H1 (cell line): ENCODE measurements around the gene LTN1. TPM values are rescaled to one million over a fixed set of nuclear protein-coding genes. Genes with fewer than 3 reads are reported as not detected.

ENCODE experiments used
- CHD1 ChIP-seq: IDR thresholded peaks from 2 replicates; pipeline ENCODE4 v1.6.1; 2012; ENCODE audit warnings: low read depth, low read length, improper control_type of control experiment
- KDM1A ChIP-seq: fragments of 200-600, 300-600 bp; sonication (generic); IDR thresholded peaks from 2 replicates; pipeline ENCODE4 v1.7.1; 2016; ENCODE audit warnings: mild to moderate bottlenecking, low read length, borderline replicate concordance
- KDM5A ChIP-seq: fragments of 200-600 bp; IDR thresholded peaks from 2 replicates; pipeline ENCODE4 v1.7.1; 2012; ENCODE audit warnings: mild to moderate bottlenecking, low read length, inconsistent platforms, mixed read lengths
- POU5F1 ChIP-seq: IDR thresholded peaks from 2 replicates; pipeline ENCODE4 v1.6.1; 2011; ENCODE audit warnings: low read depth, mild to moderate bottlenecking, low read length, moderate library complexity
- RXRA ChIP-seq: IDR thresholded peaks from 2 replicates; pipeline ENCODE4 v1.6.1; 2011; ENCODE audit warnings: low read depth, mild to moderate bottlenecking, low read length, moderate library complexity; ENCODE audit not compliant: insufficient read depth
- SAP30 ChIP-seq: fragments of 300-600 bp; sonication (generic); IDR thresholded peaks from 2 replicates; pipeline ENCODE4 v1.7.1; 2012; ENCODE audit warnings: low read length, moderate library complexity, mild to moderate bottlenecking, inconsistent platforms; ENCODE audit not compliant: insufficient read depth, insufficient replicate concordance
- SIRT6 ChIP-seq: IDR thresholded peaks from one replicate; pipeline ENCODE4 v1.7.1; 2012; ENCODE audit warnings: low read length, inconsistent platforms
- TCF12 ChIP-seq: IDR thresholded peaks from 2 replicates; pipeline ENCODE4 v1.6.1; 2011; ENCODE audit warnings: low read depth, mild to moderate bottlenecking, low read length
- ZNF274 ChIP-seq: IDR thresholded peaks from 2 replicates; pipeline ENCODE4 v1.7.0; 2012; ENCODE audit warnings: low read length, borderline replicate concordance; ENCODE audit errors: extremely low read depth
- polyA plus RNA-seq, 7 experiments: library from polyadenylated mRNA; depleted of rRNA in 3 of 7; stranded (reverse) in 5 of 7; unstranded in 2 of 7; fragments of >200 nt in 5 of 7; fragments of 200-250 nt in 2 of 7; gene quantifications; 1 replicate in 5 of 7; 2 replicates in 1 of 7; 4 replicates in 1 of 7; pipeline versions ENCODE4 v1.2.1 to v1.2.3, GENCODE V29; 2011 to 2013; ENCODE audit warnings: missing spikeins in 2 of 7, mixed read lengths in 2 of 7
- total RNA-seq: library from RNA; stranded (reverse); fragmentation: NEBNext Ultra II Directional; extraction: Animal tissue kit (Norgen Biotek cat#: 25700); gene quantifications from 2 replicates; pipeline ENCODE4 v1.2.1, GENCODE V29; 2021
- TF ChIP-seq, protein P1 (sequence below): fragments of 300-600 bp; sonication (generic); IDR thresholded peaks from 2 replicates; pipeline ENCODE4 v1.7.1; 2012; ENCODE audit warnings: low read length, moderate library complexity, mild to moderate bottlenecking, inconsistent platforms; ENCODE audit not compliant: insufficient replicate concordance

LTN1 gene
- total and polyA plus RNA-seq, 2 of the 8 experiments (the other 6 are each of a cell fraction or from before 2014, with no cell fraction given) = 3.2 to 23.5 TPM

- TF ChIP-seq KDM5A (peak; percentile 66), CHD1 (no peak), SIRT6 (no peak), POU5F1 (no peak), TCF12 (no peak), SAP30 (no peak), RXRA (no peak), ZNF274 (no peak), KDM1A (no peak)
- TF ChIP-seq, protein P1, sequence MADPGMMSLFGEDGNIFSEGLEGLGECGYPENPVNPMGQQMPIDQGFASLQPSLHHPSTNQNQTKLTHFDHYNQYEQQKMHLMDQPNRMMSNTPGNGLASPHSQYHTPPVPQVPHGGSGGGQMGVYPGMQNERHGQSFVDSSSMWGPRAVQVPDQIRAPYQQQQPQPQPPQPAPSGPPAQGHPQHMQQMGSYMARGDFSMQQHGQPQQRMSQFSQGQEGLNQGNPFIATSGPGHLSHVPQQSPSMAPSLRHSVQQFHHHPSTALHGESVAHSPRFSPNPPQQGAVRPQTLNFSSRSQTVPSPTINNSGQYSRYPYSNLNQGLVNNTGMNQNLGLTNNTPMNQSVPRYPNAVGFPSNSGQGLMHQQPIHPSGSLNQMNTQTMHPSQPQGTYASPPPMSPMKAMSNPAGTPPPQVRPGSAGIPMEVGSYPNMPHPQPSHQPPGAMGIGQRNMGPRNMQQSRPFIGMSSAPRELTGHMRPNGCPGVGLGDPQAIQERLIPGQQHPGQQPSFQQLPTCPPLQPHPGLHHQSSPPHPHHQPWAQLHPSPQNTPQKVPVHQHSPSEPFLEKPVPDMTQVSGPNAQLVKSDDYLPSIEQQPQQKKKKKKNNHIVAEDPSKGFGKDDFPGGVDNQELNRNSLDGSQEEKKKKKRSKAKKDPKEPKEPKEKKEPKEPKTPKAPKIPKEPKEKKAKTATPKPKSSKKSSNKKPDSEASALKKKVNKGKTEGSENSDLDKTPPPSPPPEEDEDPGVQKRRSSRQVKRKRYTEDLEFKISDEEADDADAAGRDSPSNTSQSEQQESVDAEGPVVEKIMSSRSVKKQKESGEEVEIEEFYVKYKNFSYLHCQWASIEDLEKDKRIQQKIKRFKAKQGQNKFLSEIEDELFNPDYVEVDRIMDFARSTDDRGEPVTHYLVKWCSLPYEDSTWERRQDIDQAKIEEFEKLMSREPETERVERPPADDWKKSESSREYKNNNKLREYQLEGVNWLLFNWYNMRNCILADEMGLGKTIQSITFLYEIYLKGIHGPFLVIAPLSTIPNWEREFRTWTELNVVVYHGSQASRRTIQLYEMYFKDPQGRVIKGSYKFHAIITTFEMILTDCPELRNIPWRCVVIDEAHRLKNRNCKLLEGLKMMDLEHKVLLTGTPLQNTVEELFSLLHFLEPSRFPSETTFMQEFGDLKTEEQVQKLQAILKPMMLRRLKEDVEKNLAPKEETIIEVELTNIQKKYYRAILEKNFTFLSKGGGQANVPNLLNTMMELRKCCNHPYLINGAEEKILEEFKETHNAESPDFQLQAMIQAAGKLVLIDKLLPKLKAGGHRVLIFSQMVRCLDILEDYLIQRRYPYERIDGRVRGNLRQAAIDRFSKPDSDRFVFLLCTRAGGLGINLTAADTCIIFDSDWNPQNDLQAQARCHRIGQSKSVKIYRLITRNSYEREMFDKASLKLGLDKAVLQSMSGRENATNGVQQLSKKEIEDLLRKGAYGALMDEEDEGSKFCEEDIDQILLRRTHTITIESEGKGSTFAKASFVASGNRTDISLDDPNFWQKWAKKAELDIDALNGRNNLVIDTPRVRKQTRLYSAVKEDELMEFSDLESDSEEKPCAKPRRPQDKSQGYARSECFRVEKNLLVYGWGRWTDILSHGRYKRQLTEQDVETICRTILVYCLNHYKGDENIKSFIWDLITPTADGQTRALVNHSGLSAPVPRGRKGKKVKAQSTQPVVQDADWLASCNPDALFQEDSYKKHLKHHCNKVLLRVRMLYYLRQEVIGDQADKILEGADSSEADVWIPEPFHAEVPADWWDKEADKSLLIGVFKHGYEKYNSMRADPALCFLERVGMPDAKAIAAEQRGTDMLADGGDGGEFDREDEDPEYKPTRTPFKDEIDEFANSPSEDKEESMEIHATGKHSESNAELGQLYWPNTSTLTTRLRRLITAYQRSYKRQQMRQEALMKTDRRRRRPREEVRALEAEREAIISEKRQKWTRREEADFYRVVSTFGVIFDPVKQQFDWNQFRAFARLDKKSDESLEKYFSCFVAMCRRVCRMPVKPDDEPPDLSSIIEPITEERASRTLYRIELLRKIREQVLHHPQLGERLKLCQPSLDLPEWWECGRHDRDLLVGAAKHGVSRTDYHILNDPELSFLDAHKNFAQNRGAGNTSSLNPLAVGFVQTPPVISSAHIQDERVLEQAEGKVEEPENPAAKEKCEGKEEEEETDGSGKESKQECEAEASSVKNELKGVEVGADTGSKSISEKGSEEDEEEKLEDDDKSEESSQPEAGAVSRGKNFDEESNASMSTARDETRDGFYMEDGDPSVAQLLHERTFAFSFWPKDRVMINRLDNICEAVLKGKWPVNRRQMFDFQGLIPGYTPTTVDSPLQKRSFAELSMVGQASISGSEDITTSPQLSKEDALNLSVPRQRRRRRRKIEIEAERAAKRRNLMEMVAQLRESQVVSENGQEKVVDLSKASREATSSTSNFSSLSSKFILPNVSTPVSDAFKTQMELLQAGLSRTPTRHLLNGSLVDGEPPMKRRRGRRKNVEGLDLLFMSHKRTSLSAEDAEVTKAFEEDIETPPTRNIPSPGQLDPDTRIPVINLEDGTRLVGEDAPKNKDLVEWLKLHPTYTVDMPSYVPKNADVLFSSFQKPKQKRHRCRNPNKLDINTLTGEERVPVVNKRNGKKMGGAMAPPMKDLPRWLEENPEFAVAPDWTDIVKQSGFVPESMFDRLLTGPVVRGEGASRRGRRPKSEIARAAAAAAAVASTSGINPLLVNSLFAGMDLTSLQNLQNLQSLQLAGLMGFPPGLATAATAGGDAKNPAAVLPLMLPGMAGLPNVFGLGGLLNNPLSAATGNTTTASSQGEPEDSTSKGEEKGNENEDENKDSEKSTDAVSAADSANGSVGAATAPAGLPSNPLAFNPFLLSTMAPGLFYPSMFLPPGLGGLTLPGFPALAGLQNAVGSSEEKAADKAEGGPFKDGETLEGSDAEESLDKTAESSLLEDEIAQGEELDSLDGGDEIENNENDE = no peak
These were observed at the start of gene LTN1 (continued) for GRCh38 chr21:28992526-28993292.
